K562 (cell line): ENCODE measurements around the gene TNIK. TPM values are rescaled to one million over a fixed set of nuclear protein-coding genes. Genes with fewer than 3 reads are reported as not detected.
A peak's percentile ranks its signal among the peaks of the same experiment; 100 is the strongest.

Experiments
- ATAC-seq: fragments of 200-7000 bp; cut with Tn5 transposase; 3 replicates; pipeline ENCODE4 v1.9.1; 2020; ENCODE audit warnings: moderate library complexity
- BruUV-seq: library from RNA; stranded (reverse); fragments of 400-500 nt; replicated peaks from 2 replicates; lab custom pipeline; 2021; lab: Mats Ljungman, UMichigan
- CTCF ChIA-PET: fragments of 300-600 bp; formaldehyde crosslinking; extraction: SDS; loops from one replicate; lab custom pipeline; 2021; ENCODE audit warnings: low intra/inter-chr PET ratio; lab: Yijun Ruan, JAX
- POLR2A ChIA-PET: fragments of 300-600, 350-650 bp; sonication (Branson Sonifier 250); formaldehyde crosslinking; extraction: SDS; loops from one replicate; lab custom pipeline; 2021; ENCODE audit warnings: antibody characterized with exemption, inconsistent platforms; lab: Yijun Ruan, JAX
- DNase-seq, 4 experiments: peaks; one replicate each; pipeline versions ENCODE4 v3.0.0 to v3.0.0-alpha.2; 2011 to 2018; ENCODE audit warnings: low spot score in 3 of 4, mixed read lengths in 3 of 4; ENCODE audit errors: extremely low read depth in 1 of 4
- FAIRE-seq: peaks from 2 replicates; lab custom pipeline; 2011; peaks lifted over from hg19 to GRCh38; lab: Jason Lieb, UNC
- H2AFZ ChIP-seq: 2 replicates; pipeline ENCODE4 v1.6.0; 2011; ENCODE audit warnings: low read depth, low read length, control low read depth, inconsistent platforms
- H3K27ac ChIP-seq: fragments of 200-600 bp; 3 replicates; pipeline ENCODE4 v1.8.0; 2011; ENCODE audit warnings: low read depth, mild to moderate bottlenecking, control low read depth, inconsistent platforms, low read length, moderate library complexity, mixed read lengths; ENCODE audit errors: extremely low read depth
- H3K27me3 ChIP-seq, 2 experiments: fragments of 300-600 bp in 1 of 2; 2 replicates in 1 of 2; 3 replicates in 1 of 2; pipeline versions ENCODE4 v1.6.0 to v1.8.0; 2011; ENCODE audit warnings: inconsistent platforms in 2 of 2, low read length in 2 of 2, mild to moderate bottlenecking in 1 of 2, mixed read lengths in 1 of 2, moderate library complexity in 1 of 2; ENCODE audit not compliant: control insufficient read depth in 2 of 2, insufficient read depth in 2 of 2
- H3K36me3 ChIP-seq: fragments of 300-600 bp; 3 replicates; pipeline ENCODE4 v1.8.0; 2011; ENCODE audit warnings: mild to moderate bottlenecking, low read length, inconsistent platforms; ENCODE audit not compliant: control insufficient read depth, insufficient read depth
- H3K4me1 ChIP-seq, 2 experiments: fragments of 200-600 bp in 1 of 2; replicated peaks in 1 of 2; 2 replicates in 1 of 2; 3 replicates in 1 of 2; pipeline versions ENCODE4 v1.5.1 to v1.8.0; 2011; ENCODE audit warnings: inconsistent platforms in 2 of 2, low read length in 2 of 2, mild to moderate bottlenecking in 1 of 2, mixed read lengths in 1 of 2, moderate library complexity in 1 of 2; ENCODE audit not compliant: control insufficient read depth in 2 of 2, insufficient read depth in 2 of 2
- H3K4me2 ChIP-seq: 2 replicates; pipeline ENCODE4 v1.6.1; 2011; ENCODE audit warnings: low read length, control low read depth, inconsistent platforms, mixed read lengths; ENCODE audit not compliant: insufficient read depth
- H3K4me3 ChIP-seq: fragments of 200-600 bp; sonication (generic), shearing (Covaris generic); 2 replicates; pipeline ENCODE4 v1.5.1; 2016; ENCODE audit warnings: control low read depth, inconsistent platforms
- H3K79me2 ChIP-seq: fragments of 200-600 bp; 3 replicates; pipeline ENCODE4 v1.8.0; 2011; ENCODE audit warnings: low read length, inconsistent platforms; ENCODE audit not compliant: control insufficient read depth, insufficient read depth
- H3K9ac ChIP-seq, 2 experiments: 2 replicates each; pipeline versions ENCODE4 v1.6.0 to v1.6.1; 2011; ENCODE audit warnings: low read depth in 2 of 2, low read length in 2 of 2, control low read depth in 1 of 2, inconsistent platforms in 1 of 2, mild to moderate bottlenecking in 1 of 2, mixed read lengths in 1 of 2; ENCODE audit not compliant: insufficient read depth in 1 of 2
- H3K9me1 ChIP-seq: one replicate; pipeline ENCODE4 v1.6.0; 2011; ENCODE audit warnings: inconsistent platforms, mild to moderate bottlenecking, low read length, moderate library complexity; ENCODE audit not compliant: control insufficient read depth, insufficient read depth
- H3K9me3 ChIP-seq: replicated peaks from 2 replicates; pipeline ENCODE4 v1.5.1; 2011; ENCODE audit warnings: low read depth, low read length, inconsistent platforms; ENCODE audit not compliant: control insufficient read depth, insufficient read depth
- H4K20me1 ChIP-seq: replicated peaks from 2 replicates; pipeline ENCODE4 v1.6.1; 2011; ENCODE audit warnings: low read length, inconsistent platforms, mixed read lengths; ENCODE audit not compliant: control insufficient read depth, insufficient read depth
- ADNP ChIP-seq: fragments of 200-800 bp; sonication (Bioruptor generic); IDR thresholded peaks from 2 replicates; pipeline ENCODE4 v1.6.1; 2016; ENCODE audit warnings: missing genetic modification characterization, missing compliant biosample characterization
- FIP1L1 ChIP-seq: fragments of 200-400 bp; formaldehyde crosslinking; IDR thresholded peaks from 2 replicates; pipeline ENCODE4 v1.6.1; 2018; ENCODE audit warnings: mild to moderate bottlenecking, low read depth, low read length; ENCODE audit not compliant: poor library complexity, severe bottlenecking
- GTF2A2 ChIP-seq: IDR thresholded peaks from 2 replicates; pipeline ENCODE4 v1.6.1; 2016; ENCODE audit warnings: mild to moderate bottlenecking, missing genetic modification characterization, missing compliant biosample characterization
- HDAC8 ChIP-seq: fragments of 450-650 bp; IDR thresholded peaks from 2 replicates; pipeline ENCODE4 v1.6.1; 2016; ENCODE audit warnings: mild to moderate bottlenecking, missing genetic modification characterization, moderate library complexity, missing compliant biosample characterization
- MTA1 ChIP-seq: fragments of 450-650 bp; IDR thresholded peaks from 2 replicates; pipeline ENCODE4 v1.6.1; 2017; ENCODE audit warnings: borderline replicate concordance
- NFXL1 ChIP-seq: fragments of 450-650 bp; formaldehyde crosslinking; IDR thresholded peaks from 2 replicates; pipeline ENCODE4 v1.4.0; 2021; ENCODE audit warnings: mild to moderate bottlenecking
- POLR2G ChIP-seq: fragments of 200-400 bp; formaldehyde crosslinking; IDR thresholded peaks from 2 replicates; pipeline ENCODE4 v1.6.1; 2017; ENCODE audit warnings: low read depth, mild to moderate bottlenecking, antibody characterized with exemption, low read length, moderate library complexity
- RBM25 ChIP-seq: fragments of 200-400 bp; formaldehyde crosslinking; IDR thresholded peaks from 2 replicates; pipeline ENCODE4 v1.6.1; 2018; ENCODE audit warnings: low read length, low read depth, moderate library complexity; ENCODE audit not compliant: severe bottlenecking
- RHOXF2B ChIP-seq: fragments of 250-450 bp; sonication (Bioruptor Pico); conservative IDR thresholded peaks from 2 replicates; pipeline ENCODE4 v1.5.1; 2021
- XRCC5 ChIP-seq: fragments of 200-400 bp; formaldehyde crosslinking; IDR thresholded peaks from 2 replicates; pipeline ENCODE4 v1.6.1; 2017; ENCODE audit warnings: low read depth, mild to moderate bottlenecking, low read length
- ZFP36 ChIP-seq: fragments of 150-350 bp; IDR thresholded peaks from 2 replicates; pipeline ENCODE4 v1.6.1; 2018; ENCODE audit warnings: low read length, low read depth; ENCODE audit not compliant: partially characterized antibody
- ZNF146 ChIP-seq: IDR thresholded peaks from one replicate; pipeline ENCODE4 v1.6.1; 2018; ENCODE audit warnings: missing compliant biosample characterization; ENCODE audit not compliant: unreplicated experiment
- ZNF197 ChIP-seq: fragments of 200-800 bp; sonication (Bioruptor generic); IDR thresholded peaks from 2 replicates; pipeline ENCODE4 v1.6.1; 2016; ENCODE audit warnings: low read depth, missing genetic modification characterization, missing compliant biosample characterization
- ZNF212 ChIP-seq: fragments of 450-650 bp; formaldehyde crosslinking; IDR thresholded peaks from 2 replicates; pipeline ENCODE4 v1.4.0; 2020; ENCODE audit warnings: mild to moderate bottlenecking
- ZNF707 ChIP-seq: fragments of 250-450 bp; sonication (Bioruptor Pico); conservative IDR thresholded peaks from 2 replicates; pipeline ENCODE4 v1.8.0; 2022; ENCODE audit warnings: inconsistent platforms, mild to moderate bottlenecking, moderate library complexity
- WGBS: fragments of 100-300 bp; shearing (Covaris generic); methylation state at CpG from one replicate; pipeline ENCODE4 v1.1.6; 2016; ENCODE audit warnings: low coverage, mixed read lengths; ENCODE audit not compliant: insufficient coverage; ENCODE audit errors: missing lambda C conversion rate; 5-methylcytosine and 5-hydroxymethylcytosine counted together
- in situ Hi-C: fragments of 300-500 bp; cut with MboI; formaldehyde crosslinking; loops from 4 replicates; pipeline ENCODE4 v1.15.0; 2018; ENCODE audit warnings: inconsistent platforms, mixed read lengths
- intact Hi-C: fragments of 100-400 bp; cut with micrococcal nuclease; formaldehyde crosslinking; loops from 2 replicates; pipeline ENCODE4 v1.14.2; 2022
- polyA plus RNA-seq, 8 experiments: library from polyadenylated mRNA; depleted of rRNA in 4 of 8; stranded (reverse) in 5 of 8; unstranded in 3 of 8; fragments of >200 nt; fragmentation: Nextera tagmentation in 2 of 8; fragmentation: Illumina TruSeq in 1 of 8; extraction: Ambion mirVana in 2 of 8; extraction: Trizol in 1 of 8; gene quantifications; 2 replicates each; pipeline versions ENCODE4 v1.2.1 to v1.2.3, GENCODE V29; 2011 to 2014; ENCODE audit warnings: inconsistent platforms in 1 of 8, missing spikeins in 1 of 8
- total RNA-seq, 7 experiments: library from RNA; depleted of rRNA in 6 of 7; stranded (reverse); fragments of >200 nt in 6 of 7; fragmentation: Illumina TruSeq in 2 of 7; extraction: Trizol in 2 of 7; gene quantifications; 2 replicates each; pipeline versions ENCODE4 v1.2.1 to v1.2.3, GENCODE V29; 2011 to 2021; ENCODE audit warnings: low replicate concordance in 1 of 7
- TF ChIP-seq, protein P1 (sequence below): fragments of 250-450 bp; sonication (Bioruptor Pico); IDR thresholded peaks from 2 replicates; pipeline ENCODE4 v1.8.0; 2021; ENCODE audit warnings: mild to moderate bottlenecking, moderate library complexity

The TNIK gene
- total and polyA plus RNA-seq, 9 of the 15 experiments (the other 6 are each of a cell fraction or from before 2014, with no cell fraction given), result 6.6 to 39.0 (median 24.7) TPM

DNA sequence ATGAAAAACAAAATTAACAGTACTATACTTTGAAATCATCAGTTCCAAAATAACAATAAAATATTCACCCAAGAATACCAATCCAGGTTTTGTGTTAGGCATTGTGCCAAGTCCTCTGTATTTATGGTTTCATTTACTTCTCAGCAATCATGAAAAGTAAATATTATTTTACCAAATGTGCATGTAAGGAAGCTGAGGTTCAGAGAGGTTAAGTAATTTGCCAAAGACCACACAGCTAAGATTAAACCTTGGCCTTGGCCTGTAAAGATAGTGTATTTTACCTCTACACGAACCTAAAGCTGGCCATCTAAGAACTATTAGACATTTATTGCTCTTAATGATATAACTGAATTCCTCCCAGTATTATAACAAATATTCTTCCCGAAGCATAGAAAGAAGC lies 309.3 kb downstream of the TNIK start:
- DNase-seq, result no peak
- CTCF ChIA-PET, result no interaction called here
- intact Hi-C loops, result no loop called here
- Histone ChIP-seq H3K27me3 (no peaks in the 10 kb centered on the region), H3K9me1 (no peaks in the 10 kb centered on the region), H3K79me2 (no peaks in the 10 kb centered on the region), H3K4me1 (no peaks in the 10 kb centered on the region), H3K4me2 (no peak overlapping the region), H3K4me3 (no peak overlapping the region), H3K27ac (no peak overlapping the region), H3K9me3 (no peaks in the 10 kb centered on the region), H4K20me1 (no peaks in the 10 kb centered on the region), H3K36me3 (peaks cover 28% of the 10 kb centered on the region; the same call in 2 of the 3 replicates), H3K9ac (no peak overlapping the region), H2AFZ (no peak overlapping the region)
- TF ChIP-seq RBM25, result peak; percentile 99
- TF ChIP-seq XRCC5, result no peak
- 0 out of 2 replicates have a peak, but pooled peaks have one; percentile 36 for TF ChIP-seq ADNP (tag)
- no peak for TF ChIP-seq ZNF146 (CRISPR knock-in tag)
- peak; percentile 85 for TF ChIP-seq ZFP36
- no TSS peak for BruUV-seq
- in situ Hi-C loops, result no loop called here
- 57% methylated on average over 2 of the region's 2 CpGs for WGBS
- POLR2A ChIA-PET, result no interaction called here
- no peak for ATAC-seq
- no peak for FAIRE-seq

DNA sequence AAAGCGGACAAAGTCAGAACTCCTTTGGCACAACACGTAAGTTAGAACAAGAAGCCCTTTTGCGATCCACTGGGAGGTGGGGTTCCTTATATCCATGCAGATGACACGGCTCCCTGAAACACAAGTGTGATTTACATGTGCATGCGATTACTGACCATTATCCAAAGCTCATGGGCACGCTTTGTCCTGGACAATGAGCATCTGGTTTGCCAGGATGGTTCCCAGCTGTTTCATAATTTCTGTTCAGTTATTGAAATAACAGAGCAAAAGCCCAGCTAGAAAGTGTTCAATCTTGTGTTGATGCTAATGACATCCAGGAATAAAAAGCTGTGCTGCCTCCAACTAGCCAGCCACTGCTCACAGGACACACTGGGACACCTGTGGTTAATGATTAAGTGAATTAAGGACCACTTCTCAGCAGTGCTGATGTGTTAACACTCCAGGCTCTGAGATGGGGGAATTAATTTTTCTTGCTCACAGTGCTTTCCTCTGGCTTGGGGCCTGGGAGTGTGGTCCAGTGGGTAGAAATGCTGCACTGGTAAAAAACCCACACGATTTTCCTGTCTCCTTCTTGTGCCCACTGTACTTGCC lies 310.6 kb downstream of the TNIK start:
- no peak for DNase-seq
- no peak for TF ChIP-seq RHOXF2B
- TF ChIP-seq FIP1L1, result no peak
- TF ChIP-seq, protein P1, sequence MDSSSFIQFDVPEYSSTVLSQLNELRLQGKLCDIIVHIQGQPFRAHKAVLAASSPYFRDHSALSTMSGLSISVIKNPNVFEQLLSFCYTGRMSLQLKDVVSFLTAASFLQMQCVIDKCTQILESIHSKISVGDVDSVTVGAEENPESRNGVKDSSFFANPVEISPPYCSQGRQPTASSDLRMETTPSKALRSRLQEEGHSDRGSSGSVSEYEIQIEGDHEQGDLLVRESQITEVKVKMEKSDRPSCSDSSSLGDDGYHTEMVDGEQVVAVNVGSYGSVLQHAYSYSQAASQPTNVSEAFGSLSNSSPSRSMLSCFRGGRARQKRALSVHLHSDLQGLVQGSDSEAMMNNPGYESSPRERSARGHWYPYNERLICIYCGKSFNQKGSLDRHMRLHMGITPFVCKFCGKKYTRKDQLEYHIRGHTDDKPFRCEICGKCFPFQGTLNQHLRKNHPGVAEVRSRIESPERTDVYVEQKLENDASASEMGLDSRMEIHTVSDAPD (CRISPR knock-in tag), result no peak
- no peak for TF ChIP-seq ZNF707
- no peak for TF ChIP-seq NFXL1
- TF ChIP-seq ZNF197 (CRISPR knock-in tag), result no peak
- no peak for TF ChIP-seq POLR2G
- TF ChIP-seq GTF2A2 (tag), result no peak
- TF ChIP-seq ZNF146 (CRISPR knock-in tag), result no peak
- no peak for TF ChIP-seq MTA1
- TF ChIP-seq ZNF212 (CRISPR knock-in tag), result no peak
- TF ChIP-seq HDAC8 (tag), result no peak

More for the DNA sequence above, 310.6 kb downstream of the TNIK start:
- Histone ChIP-seq H3K27me3 (no peaks in the 10 kb centered on the region), H3K4me1 (no peaks in the 10 kb centered on the region), H3K9ac (no peak overlapping the region), H3K79me2 (no peaks in the 10 kb centered on the region), H3K4me2 (no peak overlapping the region), H3K27ac (no peak overlapping the region), H4K20me1 (no peaks in the 10 kb centered on the region), H3K9me1 (no peaks in the 10 kb centered on the region), H3K9me3 (no peaks in the 10 kb centered on the region), H2AFZ (no peak overlapping the region), H3K4me3 (no peak overlapping the region), H3K36me3 (peaks cover 18% of the 10 kb centered on the region; the same call in 2 of the 3 replicates)
- CTCF ChIA-PET, result no interaction called here
- intact Hi-C loops (no loop called here), in situ Hi-C loops (no loop called here)
- ATAC-seq (no peak), FAIRE-seq (no peak)
- POLR2A ChIA-PET, result no interaction called here
- 84% methylated on average over 7 of the region's 7 CpGs for WGBS
- no TSS peak for BruUV-seq
